Kidney (tissue), 14 donors: ENCODE measurements around the gene TEAD1. TPM values are rescaled to one million over a fixed set of nuclear protein-coding genes. Genes with fewer than 3 reads are reported as not detected.

Source experiments
- DNase-seq, 5 donors: peaks; one replicate each; pipeline ENCODE4 v3.0.0-alpha.2; 2013 to 2020
- FAIRE-seq: peaks from 2 replicates; lab custom pipeline; 2012; peaks lifted over from hg19 to GRCh38; lab: Jason Lieb, UNC
- H3K27ac ChIP-seq, 2 donors: one replicate each; pipeline ENCODE4 v1.7.0; 2013; ENCODE audit warnings: low read depth in 2 of 2, low read length in 2 of 2, inconsistent platforms in 1 of 2
- H3K27me3 ChIP-seq: one replicate; pipeline ENCODE4 v1.7.1; 2013; ENCODE audit warnings: low read length, inconsistent platforms; ENCODE audit not compliant: control insufficient read depth, insufficient read depth
- H3K36me3 ChIP-seq, 3 donors: one replicate each; pipeline versions ENCODE4 v1.7.0 to v1.7.1; 2013; ENCODE audit warnings: low read length in 3 of 3, control low read depth in 1 of 3, inconsistent platforms in 1 of 3; ENCODE audit not compliant: insufficient read depth in 3 of 3, control insufficient read depth in 2 of 3
- H3K4me1 ChIP-seq, 3 donors: one replicate each; pipeline versions ENCODE4 v1.7.0 to v1.7.1; 2013; ENCODE audit warnings: low read length in 3 of 3, inconsistent platforms in 1 of 3, low read depth in 1 of 3; ENCODE audit not compliant: control insufficient read depth in 2 of 3, insufficient read depth in 2 of 3
- H3K4me3 ChIP-seq, 3 donors: one replicate each; pipeline versions ENCODE4 v1.7.0 to v1.8.1; 2013; ENCODE audit warnings: low read length in 3 of 3, control low read depth in 1 of 3, inconsistent platforms in 1 of 3
- H3K9ac ChIP-seq, 3 donors: one replicate each; pipeline versions ENCODE4 v1.7.0 to v1.7.1; 2013; ENCODE audit warnings: low read length in 3 of 3, control low read depth in 1 of 3, inconsistent platforms in 1 of 3
- H3K9me3 ChIP-seq, 3 donors: one replicate each; pipeline versions ENCODE4 v1.7.0 to v1.7.1; 2013; ENCODE audit warnings: low read length in 3 of 3, control low read depth in 1 of 3, inconsistent platforms in 1 of 3; ENCODE audit not compliant: control insufficient read depth in 2 of 3, insufficient read depth in 1 of 3
- CTCF ChIP-seq: IDR thresholded peaks from 3 replicates; pipeline ENCODE4 v1.5.1; 2012; ENCODE audit warnings: mild to moderate bottlenecking, moderate library complexity, borderline replicate concordance; ENCODE audit not compliant: insufficient read depth; ENCODE audit errors: extremely low read depth
- intact Hi-C: fragments of 100-400 bp; cut with DNase I; formaldehyde crosslinking; loops from one replicate; pipeline ENCODE4 v1.11.1; 2022
- polyA plus RNA-seq: library from polyadenylated mRNA; stranded (reverse); fragments of 350-450 nt; fragmentation: Illumina TruSeq; extraction: RNeasy Lipid Tissue Mini Kit (QIAGEN cat#74804); gene quantifications from one replicate; pipeline ENCODE4 v1.2.3, GENCODE V29; 2014; ENCODE audit warnings: low read depth, low replicate concordance; ENCODE audit not compliant: insufficient read depth
- total RNA-seq: library from RNA; stranded (reverse); fragmentation: NEBNext Ultra II Directional; extraction: Animal tissue kit (Norgen Biotek cat#: 25700); gene quantifications from one replicate; pipeline ENCODE4 v1.2.1, GENCODE V29; 2021
- donor health status: control.
- donor health status: control.
- donor health status: control.
- donor health status: control.
- donor health status: control.
- donor health status: DM: yes; HTN: yes; CAD: no.
- donor health status: Normal renal cell carcinoma (clear cell type).

Gene TEAD1
- total and polyA plus RNA-seq, 2 donors from 2014 or later, result 7.6 to 77.2 TPM

GRCh38 chr11:12962306-12962705 lies 288.1 kb downstream of the TEAD1 start:
- Histone ChIP-seq H3K4me1 (no peaks in the 10 kb centered on the region), H3K9me3 (no peaks in the 10 kb centered on the region), H3K27ac (no peak overlapping the region), H3K27me3 (no peaks in the 10 kb centered on the region), H3K9ac (no peak overlapping the region), H3K36me3 (no peaks in the 10 kb centered on the region), H3K4me3 (no peak overlapping the region)
- TF ChIP-seq CTCF, result no peak
- intact Hi-C loops, result no loop called here
- FAIRE-seq (no peak), DNase-seq (no peak)

- Histone ChIP-seq H3K4me1 (no peaks in the 10 kb centered on the region), H3K9ac (no peak overlapping the region), H3K9me3 (no peaks in the 10 kb centered on the region), H3K27ac (no peak overlapping the region), H3K27me3 (no peaks in the 10 kb centered on the region), H3K4me3 (no peak overlapping the region), H3K36me3 (no peaks in the 10 kb centered on the region)
- DNase-seq (no peak), FAIRE-seq (no peak)
- TF ChIP-seq CTCF, result no peak
- intact Hi-C loops, result no loop called here
Measured at GRCh38 chr11:12963051-12963450, 288.8 kb downstream of the TEAD1 start.

GRCh38 chr11:12963792-12964536 lies 289.7 kb downstream of the TEAD1 start:
- no peaks in the 10 kb centered on the region for H3K9me3 ChIP-seq
- H3K27ac ChIP-seq, result no peak overlapping the region
- no peaks in the 10 kb centered on the region for H3K36me3 ChIP-seq
- H3K4me1 ChIP-seq, result peaks cover 0 to 7% (median 0%) of the 10 kb centered on the region in 3 donors
- no peak overlapping the region for H3K4me3 ChIP-seq
- FAIRE-seq (no peak), DNase-seq (peak in 4 of 5 donors; percentile 84 to 89 (median 86))
- TF ChIP-seq CTCF, result peak; percentile 88
- intact Hi-C loops, result no loop called here
- no peaks in the 10 kb centered on the region for H3K27me3 ChIP-seq
- no peak overlapping the region for H3K9ac ChIP-seq
